ENCODE results near the gene PRTN3.

PRTN3 gene

GRCh38 chr19:870314-870713 lies 29.5 kb downstream of the PRTN3 start:
- Histone ChIP-seq H2BK15ac (ENCODE audit: low read length) (no peak overlapping the region), H3K18ac (ENCODE audit: low read length) (no peak overlapping the region), H3K9me3 (replicated peaks in 1 of 2; ENCODE audit: control insufficient read depth in 2 of 2, insufficient read depth in 1 of 2, low read depth in 1 of 2, low read length in 2 of 2) (no peaks in the 10 kb centered on the region), H2BK12ac (ENCODE audit: low read length) (no peak overlapping the region), H3K27me3 (ENCODE audit: control insufficient read depth in 3 of 3, insufficient read depth in 3 of 3, low read depth in 1 of 3, low read length in 3 of 3) (no peaks in the 10 kb centered on the region), H3K4me1 (ENCODE audit: control insufficient read depth in 2 of 2, insufficient read depth in 1 of 2, low read depth in 1 of 2, low read length in 2 of 2) (peaks cover 0 to 3% of the 10 kb centered on the region in 2 donors), H3K14ac (ENCODE audit: low read length) (no peak overlapping the region), H3K79me1 (ENCODE audit: low read depth, low read length) (peaks cover 4% of the 10 kb centered on the region), H3K23ac (ENCODE audit: low read depth, low read length, poor library complexity) (no peak overlapping the region), H2BK5ac (ENCODE audit: low read length) (no peak overlapping the region), H3K4me2 (ENCODE audit: insufficient read depth, low read length, poor library complexity, severe bottlenecking) (no peak overlapping the region), H3K4me3 (ENCODE audit: low read length in 2 of 2) (no peak overlapping the region), H2BK120ac (ENCODE audit: low read depth, low read length) (no peak overlapping the region), H4K8ac (ENCODE audit: low read depth, low read length) (no peak overlapping the region), H2AK5ac (ENCODE audit: low read depth, low read length) (no peak overlapping the region), H4K91ac (ENCODE audit: low read depth, low read length, poor library complexity) (no peak overlapping the region), H3K36me3 (replicated peaks in 1 of 2; ENCODE audit: control insufficient read depth in 2 of 2, insufficient read depth in 2 of 2, low read length in 2 of 2) (peaks cover 31 to 63% of the 10 kb centered on the region in 2 donors), H3K9ac (ENCODE audit: low read depth, low read length, poor library complexity) (no peak overlapping the region), H2AFZ (ENCODE audit: low read length) (no peak overlapping the region), H3K27ac (replicated peaks; ENCODE audit: low read length) (no peak overlapping the region), H3K4ac (ENCODE audit: low read length) (no peak overlapping the region)
- no CpG with 5 or more reads among the region's 8 CpGs for WGBS, 2 donors (ENCODE audit: extremely low coverage in 2 of 2, insufficient read length in 2 of 2, insufficient replicate concordance in 1 of 2)
- no peak for DNase-seq (ENCODE audit: low spot score)

GRCh38 chr19:870963-871401 lies 30.2 kb downstream of the PRTN3 start:
- peaks cover 4% of the 10 kb centered on the region for H3K79me1 ChIP-seq (ENCODE audit: low read depth, low read length)
- H4K8ac ChIP-seq (ENCODE audit: low read depth, low read length), result no peak overlapping the region
- no peaks in the 10 kb centered on the region for H3K9me3 ChIP-seq (replicated peaks in 1 of 2; ENCODE audit: control insufficient read depth in 2 of 2, insufficient read depth in 1 of 2, low read depth in 1 of 2, low read length in 2 of 2)
- H3K4ac ChIP-seq (ENCODE audit: low read length), result no peak overlapping the region
- peak overlapping the region; percentile 6 for H3K23ac ChIP-seq (ENCODE audit: low read depth, low read length, poor library complexity)
- no peak overlapping the region for H2AK5ac ChIP-seq (ENCODE audit: low read depth, low read length)
- no peak overlapping the region for H4K91ac ChIP-seq (ENCODE audit: low read depth, low read length, poor library complexity)
- no peak overlapping the region for H3K9ac ChIP-seq (ENCODE audit: low read depth, low read length, poor library complexity)
- no peak overlapping the region for H2BK5ac ChIP-seq (ENCODE audit: low read length)
- WGBS, 2 donors (ENCODE audit: extremely low coverage in 2 of 2, insufficient read length in 2 of 2, insufficient replicate concordance in 1 of 2), result no CpG with 5 or more reads among the region's 28 CpGs
- no peak overlapping the region for H3K18ac ChIP-seq (ENCODE audit: low read length)
- H3K27ac ChIP-seq (replicated peaks; ENCODE audit: low read length), result no peak overlapping the region
- H3K4me3 ChIP-seq (ENCODE audit: low read length in 2 of 2), result no peak overlapping the region
- peaks cover 37 to 70% of the 10 kb centered on the region in 2 donors for H3K36me3 ChIP-seq (replicated peaks in 1 of 2; ENCODE audit: control insufficient read depth in 2 of 2, insufficient read depth in 2 of 2, low read length in 2 of 2)
- H2BK15ac ChIP-seq (ENCODE audit: low read length), result no peak overlapping the region
- H2AFZ ChIP-seq (ENCODE audit: low read length), result no peak overlapping the region
- H3K4me1 ChIP-seq (ENCODE audit: control insufficient read depth in 2 of 2, insufficient read depth in 1 of 2, low read depth in 1 of 2, low read length in 2 of 2), result peaks cover 0 to 3% of the 10 kb centered on the region in 2 donors
- no peak for DNase-seq (ENCODE audit: low spot score)
- H3K27me3 ChIP-seq (ENCODE audit: control insufficient read depth in 3 of 3, insufficient read depth in 3 of 3, low read depth in 1 of 3, low read length in 3 of 3), result no peaks in the 10 kb centered on the region
- no peak overlapping the region for H3K4me2 ChIP-seq (ENCODE audit: insufficient read depth, low read length, poor library complexity, severe bottlenecking)
- H2BK120ac ChIP-seq (ENCODE audit: low read depth, low read length), result no peak overlapping the region
- H2BK12ac ChIP-seq (ENCODE audit: low read length), result no peak overlapping the region
- H3K14ac ChIP-seq (ENCODE audit: low read length), result no peak overlapping the region

GRCh38 chr19:871446-872265 lies 30.9 kb downstream of the PRTN3 start:
- Histone ChIP-seq H3K36me3 (replicated peaks in 1 of 2; ENCODE audit: control insufficient read depth in 2 of 2, insufficient read depth in 2 of 2, low read length in 2 of 2) (peaks cover 40 to 76% of the 10 kb centered on the region in 2 donors), H2BK12ac (ENCODE audit: low read length) (no peak overlapping the region), H2AK5ac (ENCODE audit: low read depth, low read length) (peak overlapping the region; percentile 92), H2BK5ac (ENCODE audit: low read length) (peak overlapping the region; percentile 82), H3K14ac (ENCODE audit: low read length) (no peak overlapping the region), H3K4me2 (ENCODE audit: insufficient read depth, low read length, poor library complexity, severe bottlenecking) (no peak overlapping the region), H3K27ac (replicated peaks; ENCODE audit: low read length) (peak overlapping the region; percentile 46), H2BK120ac (ENCODE audit: low read depth, low read length) (no peak overlapping the region), H4K8ac (ENCODE audit: low read depth, low read length) (no peak overlapping the region), H3K79me1 (ENCODE audit: low read depth, low read length) (peaks cover 7% of the 10 kb centered on the region), H4K91ac (ENCODE audit: low read depth, low read length, poor library complexity) (no peak overlapping the region), H3K4me3 (ENCODE audit: low read length in 2 of 2) (no peak overlapping the region), H3K4me1 (ENCODE audit: control insufficient read depth in 2 of 2, insufficient read depth in 1 of 2, low read depth in 1 of 2, low read length in 2 of 2) (peaks cover 0 to 3% of the 10 kb centered on the region in 2 donors), H3K9ac (ENCODE audit: low read depth, low read length, poor library complexity) (peak overlapping the region; percentile 4), H3K27me3 (ENCODE audit: control insufficient read depth in 3 of 3, insufficient read depth in 3 of 3, low read depth in 1 of 3, low read length in 3 of 3) (no peaks in the 10 kb centered on the region), H2BK15ac (ENCODE audit: low read length) (peak overlapping the region; percentile 75), H3K23ac (ENCODE audit: low read depth, low read length, poor library complexity) (peak overlapping the region; percentile 65), H3K4ac (ENCODE audit: low read length) (no peak overlapping the region), H3K9me3 (replicated peaks in 1 of 2; ENCODE audit: control insufficient read depth in 2 of 2, insufficient read depth in 1 of 2, low read depth in 1 of 2, low read length in 2 of 2) (no peaks in the 10 kb centered on the region), H2AFZ (ENCODE audit: low read length) (no peak overlapping the region), H3K18ac (ENCODE audit: low read length) (peak overlapping the region; percentile 85)
- WGBS, 2 donors (ENCODE audit: extremely low coverage in 2 of 2, insufficient read length in 2 of 2, insufficient replicate concordance in 1 of 2), result no CpG with 5 or more reads among the region's 33 CpGs
- no peak for DNase-seq (ENCODE audit: low spot score)

- H3K9me3 ChIP-seq (replicated peaks in 1 of 2; ENCODE audit: control insufficient read depth in 2 of 2, insufficient read depth in 1 of 2, low read depth in 1 of 2, low read length in 2 of 2), result no peaks in the 10 kb centered on the region
- H2BK120ac ChIP-seq (ENCODE audit: low read depth, low read length), result no peak overlapping the region
- no peak overlapping the region for H3K4me2 ChIP-seq (ENCODE audit: insufficient read depth, low read length, poor library complexity, severe bottlenecking)
- peak overlapping the region; percentile 4 for H3K9ac ChIP-seq (ENCODE audit: low read depth, low read length, poor library complexity)
- no peak overlapping the region for H3K4me3 ChIP-seq (ENCODE audit: low read length in 2 of 2)
- H2BK5ac ChIP-seq (ENCODE audit: low read length), result peak overlapping the region; percentile 82
- H3K14ac ChIP-seq (ENCODE audit: low read length), result no peak overlapping the region
- H3K79me1 ChIP-seq (ENCODE audit: low read depth, low read length), result peaks cover 9% of the 10 kb centered on the region
- peak overlapping the region; percentile 46 for H3K27ac ChIP-seq (replicated peaks; ENCODE audit: low read length)
- peak overlapping the region; percentile 65 for H3K23ac ChIP-seq (ENCODE audit: low read depth, low read length, poor library complexity)
- no peaks in the 10 kb centered on the region for H3K27me3 ChIP-seq (ENCODE audit: control insufficient read depth in 3 of 3, insufficient read depth in 3 of 3, low read depth in 1 of 3, low read length in 3 of 3)
- WGBS, 2 donors (ENCODE audit: extremely low coverage in 2 of 2, insufficient read length in 2 of 2, insufficient replicate concordance in 1 of 2), result no CpG with 5 or more reads among the region's 27 CpGs
- no peak for DNase-seq (ENCODE audit: low spot score)
- no peak overlapping the region for H2BK12ac ChIP-seq (ENCODE audit: low read length)
- peak overlapping the region; percentile 85 for H3K18ac ChIP-seq (ENCODE audit: low read length)
- no peak overlapping the region for H2AFZ ChIP-seq (ENCODE audit: low read length)
- peaks cover 0 to 1% of the 10 kb centered on the region in 2 donors for H3K4me1 ChIP-seq (ENCODE audit: control insufficient read depth in 2 of 2, insufficient read depth in 1 of 2, low read depth in 1 of 2, low read length in 2 of 2)
- no peak overlapping the region for H3K4ac ChIP-seq (ENCODE audit: low read length)
- peaks cover 46 to 80% of the 10 kb centered on the region in 2 donors for H3K36me3 ChIP-seq (replicated peaks in 1 of 2; ENCODE audit: control insufficient read depth in 2 of 2, insufficient read depth in 2 of 2, low read length in 2 of 2)
- H4K91ac ChIP-seq (ENCODE audit: low read depth, low read length, poor library complexity), result no peak overlapping the region
- H2AK5ac ChIP-seq (ENCODE audit: low read depth, low read length), result peak overlapping the region; percentile 92
- H4K8ac ChIP-seq (ENCODE audit: low read depth, low read length), result no peak overlapping the region
- H2BK15ac ChIP-seq (ENCODE audit: low read length), result peak overlapping the region; percentile 75
Observed at GRCh38 chr19:872266-872951, 31.6 kb downstream of the PRTN3 start.

Data from neuronal stem cell (in vitro differentiated cells).